H1 (cell line): ENCODE measurements around the gene MBD3L1. TPM values are rescaled to one million over a fixed set of nuclear protein-coding genes. Genes with fewer than 3 reads are reported as not detected.
A peak's percentile ranks its signal among the peaks of the same experiment; 100 is the strongest.

ENCODE experiments used
- CBX5 ChIP-seq: fragments of 300-800, 300-1000 bp; sonication (generic); IDR thresholded peaks from 2 replicates; pipeline ENCODE4 v1.7.1; 2016; ENCODE audit warnings: antibody characterized with exemption, low read length, low read depth
- CEBPB ChIP-seq: IDR thresholded peaks from 2 replicates; pipeline ENCODE4 v1.6.1; 2012; ENCODE audit warnings: low read depth, low read length
- FOSL1 ChIP-seq: IDR thresholded peaks from 2 replicates; pipeline ENCODE4 v1.6.1; 2011; ENCODE audit warnings: mild to moderate bottlenecking, low read depth, low read length, moderate library complexity; ENCODE audit not compliant: insufficient read depth
- HDAC2 ChIP-seq, 2 experiments: fragments of 300-600 bp in 1 of 2; sonication (generic) in 1 of 2; IDR thresholded peaks; 2 replicates each; pipeline ENCODE4 v1.6.1; 2011 to 2012; ENCODE audit warnings: low read depth in 2 of 2, low read length in 2 of 2, mild to moderate bottlenecking in 2 of 2, moderate library complexity in 2 of 2, borderline replicate concordance in 1 of 2, inconsistent platforms in 1 of 2
- KDM5A ChIP-seq: fragments of 200-600 bp; IDR thresholded peaks from 2 replicates; pipeline ENCODE4 v1.7.1; 2012; ENCODE audit warnings: mild to moderate bottlenecking, low read length, inconsistent platforms, mixed read lengths
- PHF8 ChIP-seq: fragments of 200-600 bp; sonication (generic); conservative IDR thresholded peaks from 2 replicates; pipeline ENCODE4 v1.7.1; 2012; ENCODE audit warnings: low read depth, mild to moderate bottlenecking, inconsistent platforms, low read length, moderate library complexity
- POLR2A ChIP-seq, 2 experiments: IDR thresholded peaks; 1 replicate in 1 of 2; 2 replicates in 1 of 2; pipeline ENCODE4 v1.6.1; 2011; ENCODE audit warnings: low read depth in 2 of 2, low read length in 2 of 2, mild to moderate bottlenecking in 2 of 2; ENCODE audit errors: control extremely low read depth in 1 of 2
- POLR2AphosphoS5 ChIP-seq: IDR thresholded peaks from 2 replicates; pipeline ENCODE4 v1.6.1; 2011; ENCODE audit warnings: low read depth, low read length
- POU5F1 ChIP-seq: IDR thresholded peaks from 2 replicates; pipeline ENCODE4 v1.6.1; 2011; ENCODE audit warnings: low read depth, mild to moderate bottlenecking, low read length, moderate library complexity
- SIN3A ChIP-seq, 2 experiments: IDR thresholded peaks in 1 of 2; conservative IDR thresholded peaks in 1 of 2; 2 replicates each; pipeline ENCODE4 v1.6.1; 2011 to 2012; ENCODE audit warnings: low read length in 2 of 2, improper control_type of control experiment in 1 of 2, low read depth in 1 of 2, mild to moderate bottlenecking in 1 of 2
- SP1 ChIP-seq: IDR thresholded peaks from 2 replicates; pipeline ENCODE4 v1.6.1; 2011; ENCODE audit warnings: low read depth, low read length
- TAF1 ChIP-seq: IDR thresholded peaks from 2 replicates; pipeline ENCODE4 v1.6.1; 2011; ENCODE audit warnings: mild to moderate bottlenecking, low read depth, low read length
- TEAD4 ChIP-seq: IDR thresholded peaks from 2 replicates; pipeline ENCODE4 v1.6.1; 2012; ENCODE audit warnings: low read depth, low read length, inconsistent platforms, mixed read lengths
- ZNF274 ChIP-seq: IDR thresholded peaks from 2 replicates; pipeline ENCODE4 v1.7.0; 2012; ENCODE audit warnings: low read length, borderline replicate concordance; ENCODE audit errors: extremely low read depth
- polyA plus RNA-seq, 7 experiments: library from polyadenylated mRNA; depleted of rRNA in 3 of 7; stranded (reverse) in 5 of 7; unstranded in 2 of 7; fragments of >200 nt in 5 of 7; fragments of 200-250 nt in 2 of 7; gene quantifications; 1 replicate in 5 of 7; 2 replicates in 1 of 7; 4 replicates in 1 of 7; pipeline versions ENCODE4 v1.2.1 to v1.2.3, GENCODE V29; 2011 to 2013; ENCODE audit warnings: missing spikeins in 2 of 7, mixed read lengths in 2 of 7
- total RNA-seq: library from RNA; stranded (reverse); fragmentation: NEBNext Ultra II Directional; extraction: Animal tissue kit (Norgen Biotek cat#: 25700); gene quantifications from 2 replicates; pipeline ENCODE4 v1.2.1, GENCODE V29; 2021
- TF ChIP-seq, protein P1 (sequence below): IDR thresholded peaks from 2 replicates; pipeline ENCODE4 v1.6.1; 2011; ENCODE audit warnings: low read depth, mild to moderate bottlenecking, low read length; ENCODE audit not compliant: insufficient read depth

Gene MBD3L1
- total and polyA plus RNA-seq, 2 of the 8 experiments (the other 6 are each of a cell fraction or from before 2014, with no cell fraction given): not detected

DNA sequence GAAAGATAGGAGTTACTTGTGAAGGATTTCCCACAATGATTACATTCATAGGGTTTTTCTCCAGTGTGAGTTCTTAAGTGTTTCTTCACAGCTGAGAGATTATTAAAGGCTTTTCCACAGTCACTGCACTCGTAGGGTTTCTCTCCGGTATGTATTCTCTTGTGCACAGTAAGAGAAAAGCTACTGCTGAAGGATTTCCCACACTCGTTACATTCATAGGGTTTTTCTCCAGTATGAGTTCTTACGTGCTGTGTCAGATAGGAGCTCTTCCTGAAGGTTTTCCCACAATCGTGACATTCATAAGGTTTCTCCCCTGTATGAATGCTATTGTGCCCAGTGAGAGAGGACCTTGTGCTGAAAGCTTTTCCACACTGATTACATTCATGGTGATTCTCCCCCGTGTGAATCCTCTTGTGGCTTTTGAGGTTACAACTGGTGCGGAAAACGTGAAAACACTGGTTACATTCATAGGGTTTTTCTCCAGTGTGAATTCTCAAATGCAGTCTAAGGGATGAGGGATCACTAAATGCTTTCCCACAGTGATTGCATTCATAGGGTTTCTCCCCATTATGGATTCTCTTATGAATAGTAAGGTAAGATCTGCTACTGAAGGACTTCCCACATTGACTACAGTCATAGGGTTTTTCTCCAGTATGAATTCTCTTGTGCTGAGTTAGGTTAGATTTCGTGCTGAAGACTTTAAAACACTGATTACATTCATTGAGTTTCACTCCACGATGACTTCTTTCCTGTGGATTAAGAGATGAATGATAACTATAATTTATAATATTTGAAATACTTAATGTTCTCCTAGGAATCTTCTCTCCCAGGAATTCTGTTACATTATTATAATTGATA lies 20.6 kb upstream of the MBD3L1 start (continued):
- TF ChIP-seq HDAC2 (IDR thresholded peaks at IDR 0.05; ENCODE audit: borderline replicate concordance in 1 of 2, low read depth in 2 of 2, low read length in 2 of 2) (no peak), SIN3A (conservative IDR thresholded peaks at IDR 0.05 in 1 of 2, IDR thresholded peaks at IDR 0.05 in 1 of 2; ENCODE audit: low read depth in 1 of 2, low read length in 2 of 2) (no peak), KDM5A (no peak), POLR2A (IDR thresholded peaks at IDR 0.05; ENCODE audit: control extremely low read depth in 1 of 2, low read depth in 2 of 2, low read length in 2 of 2) (no peak), POU5F1 (no peak), TEAD4 (no peak), CBX5 (no peak), PHF8 (no peak), ZNF274 (peak; percentile 98), FOSL1 (no peak), POLR2AphosphoS5 (no peak), CEBPB (no peak), TAF1 (no peak), SP1 (no peak)
- TF ChIP-seq, protein P1, sequence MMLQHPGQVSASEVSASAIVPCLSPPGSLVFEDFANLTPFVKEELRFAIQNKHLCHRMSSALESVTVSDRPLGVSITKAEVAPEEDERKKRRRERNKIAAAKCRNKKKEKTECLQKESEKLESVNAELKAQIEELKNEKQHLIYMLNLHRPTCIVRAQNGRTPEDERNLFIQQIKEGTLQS: no peak
- TF ChIP-seq, all 59 proteins: peak for 3
